Nephron (organoid): ENCODE measurements around the gene SPN.
A peak's percentile ranks its signal among the peaks of the same experiment; 100 is the strongest.
"Not testable (repeated sequence)": the region's sequence is repeated elsewhere in the genome, so short reads cannot be mapped to it uniquely, and the experiment has no call there.

ENCODE experiments used
- H3K27ac Mint-ChIP-seq, 3 experiments: 2 replicates each; pipeline ENCODE4 v1.8.0; 2020; ENCODE audit warnings: mixed read lengths in 3 of 3, mild to moderate bottlenecking in 2 of 3, moderate library complexity in 1 of 3
- H3K27me3 Mint-ChIP-seq: 2 replicates; pipeline ENCODE4 v1.8.0; 2021; ENCODE audit warnings: low read depth, mild to moderate bottlenecking, moderate library complexity, mixed read lengths
- H3K36me3 Mint-ChIP-seq: 2 replicates; pipeline ENCODE4 v1.8.0; 2020; ENCODE audit warnings: low read depth, mixed read lengths
- H3K4me1 Mint-ChIP-seq: 2 replicates; pipeline ENCODE4 v1.8.0; 2020; ENCODE audit warnings: mixed read lengths
- H3K4me3 Mint-ChIP-seq, 3 experiments: 2 replicates each; pipeline ENCODE4 v1.8.0; 2020; ENCODE audit warnings: mild to moderate bottlenecking in 3 of 3, mixed read lengths in 3 of 3, moderate library complexity in 2 of 3
- H3K9me3 Mint-ChIP-seq: 2 replicates; pipeline ENCODE4 v1.8.0; 2020; ENCODE audit warnings: mixed read lengths
- TF ChIP-seq, protein P1 (sequence below), 3 experiments: fragments of 200-600 bp; sonication (generic); IDR thresholded peaks; one replicate each; pipeline ENCODE4 v1.5.0; 2021; ENCODE audit warnings: antibody characterized with exemption in 3 of 3; ENCODE audit not compliant: unreplicated experiment in 3 of 3

SPN gene

DNA sequence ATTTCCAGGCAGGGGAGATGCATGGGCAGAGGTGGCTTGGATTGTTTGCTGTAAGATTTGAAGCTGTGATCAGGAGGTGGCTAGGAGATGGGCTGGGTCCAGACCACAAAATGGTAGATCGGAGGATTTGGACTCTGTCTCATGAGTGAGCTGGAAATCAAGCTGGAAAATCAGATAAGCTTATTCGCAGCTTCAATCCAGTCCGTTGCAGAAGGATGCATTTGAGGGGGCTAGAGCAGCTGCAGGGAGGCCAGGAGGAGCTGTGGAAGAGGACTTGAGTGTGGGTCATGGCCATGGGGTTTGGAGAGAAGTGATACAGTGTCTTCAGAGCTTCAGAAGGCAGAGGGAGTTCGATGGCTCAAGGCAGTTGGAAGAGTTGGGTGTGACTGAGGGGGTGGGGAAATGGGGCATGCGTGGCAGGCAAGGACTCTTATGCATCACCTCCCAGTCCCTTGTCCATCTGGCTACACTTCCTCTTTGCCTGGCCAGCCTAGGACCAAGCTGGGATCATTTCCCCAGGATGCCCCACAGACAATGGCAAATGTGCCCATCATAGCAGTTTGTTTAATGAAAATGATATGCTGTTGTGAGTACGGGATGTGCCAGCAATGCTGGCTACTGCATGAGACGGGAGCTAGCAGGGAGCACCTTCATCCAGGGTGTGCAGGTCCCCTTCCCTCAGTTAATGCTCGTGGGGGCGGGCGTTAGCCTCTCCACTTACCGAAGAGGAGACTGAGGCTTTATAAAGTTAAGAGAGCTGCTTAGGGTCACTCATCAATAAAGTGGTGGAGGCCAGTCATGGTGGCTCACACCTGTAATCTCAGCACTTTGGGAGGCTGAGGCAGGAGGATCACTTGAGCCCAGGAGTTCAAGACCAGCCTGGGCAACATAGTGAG is 36.5 kb downstream of the SPN start:
- H3K4me3 Mint-ChIP-seq = no peak overlapping the region
- H3K9me3 Mint-ChIP-seq = peaks cover 20% of the 10 kb centered on the region
- H3K27me3 Mint-ChIP-seq = peaks cover 6% of the 10 kb centered on the region
- TF ChIP-seq, protein P1, sequence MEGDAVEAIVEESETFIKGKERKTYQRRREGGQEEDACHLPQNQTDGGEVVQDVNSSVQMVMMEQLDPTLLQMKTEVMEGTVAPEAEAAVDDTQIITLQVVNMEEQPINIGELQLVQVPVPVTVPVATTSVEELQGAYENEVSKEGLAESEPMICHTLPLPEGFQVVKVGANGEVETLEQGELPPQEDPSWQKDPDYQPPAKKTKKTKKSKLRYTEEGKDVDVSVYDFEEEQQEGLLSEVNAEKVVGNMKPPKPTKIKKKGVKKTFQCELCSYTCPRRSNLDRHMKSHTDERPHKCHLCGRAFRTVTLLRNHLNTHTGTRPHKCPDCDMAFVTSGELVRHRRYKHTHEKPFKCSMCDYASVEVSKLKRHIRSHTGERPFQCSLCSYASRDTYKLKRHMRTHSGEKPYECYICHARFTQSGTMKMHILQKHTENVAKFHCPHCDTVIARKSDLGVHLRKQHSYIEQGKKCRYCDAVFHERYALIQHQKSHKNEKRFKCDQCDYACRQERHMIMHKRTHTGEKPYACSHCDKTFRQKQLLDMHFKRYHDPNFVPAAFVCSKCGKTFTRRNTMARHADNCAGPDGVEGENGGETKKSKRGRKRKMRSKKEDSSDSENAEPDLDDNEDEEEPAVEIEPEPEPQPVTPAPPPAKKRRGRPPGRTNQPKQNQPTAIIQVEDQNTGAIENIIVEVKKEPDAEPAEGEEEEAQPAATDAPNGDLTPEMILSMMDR (IDR thresholded peaks at IDR 0.05; ENCODE audit: unreplicated experiment in 3 of 3) = no peak
- peaks cover 13% of the 10 kb centered on the region for H3K4me1 Mint-ChIP-seq
- peaks cover 47% of the 10 kb centered on the region for H3K36me3 Mint-ChIP-seq
- no peak overlapping the region for H3K27ac Mint-ChIP-seq

- H3K4me3 Mint-ChIP-seq = peak overlapping the region in 1 of 3 experiments; percentile 7
- TF ChIP-seq, protein P1 (IDR thresholded peaks at IDR 0.05; ENCODE audit: unreplicated experiment in 3 of 3) = peak; percentile 62 to 74 (median 69)
- H3K36me3 Mint-ChIP-seq = peaks cover 47% of the 10 kb centered on the region
- peaks cover 6% of the 10 kb centered on the region for H3K27me3 Mint-ChIP-seq
- H3K27ac Mint-ChIP-seq = peak overlapping the region in 1 of 3 experiments; percentile 75
- H3K9me3 Mint-ChIP-seq = peaks cover 20% of the 10 kb centered on the region
- H3K4me1 Mint-ChIP-seq = peaks cover 13% of the 10 kb centered on the region
These were observed 37.4 kb downstream of the SPN start for GRCh38 chr16:29700253-29700987.

DNA sequence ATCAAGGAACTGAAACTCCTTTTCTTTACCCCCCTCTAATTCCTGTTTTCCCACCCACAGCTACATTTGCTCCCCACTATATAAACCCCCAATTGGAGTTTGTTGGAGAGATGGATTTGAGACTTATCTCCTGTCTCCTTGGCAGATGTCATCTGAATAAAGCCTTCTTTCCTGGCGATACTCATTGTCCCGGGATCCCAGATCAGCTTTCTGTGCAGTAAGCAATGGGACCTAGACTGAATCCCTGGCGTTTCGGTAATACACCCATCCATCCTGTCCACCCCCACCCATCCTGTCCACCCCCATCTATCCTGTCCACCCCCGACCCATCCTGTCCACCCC is 38.1 kb downstream of the SPN start:
- Mint-ChIP-seq H3K4me3 (no peak overlapping the region), H3K27ac (no peak overlapping the region), H3K36me3 (peaks cover 42% of the 10 kb centered on the region), H3K27me3 (peaks cover 6% of the 10 kb centered on the region), H3K4me1 (peaks cover 9% of the 10 kb centered on the region), H3K9me3 (peaks cover 20% of the 10 kb centered on the region)
- TF ChIP-seq, protein P1 (IDR thresholded peaks at IDR 0.05; ENCODE audit: unreplicated experiment in 3 of 3) = no peak

DNA sequence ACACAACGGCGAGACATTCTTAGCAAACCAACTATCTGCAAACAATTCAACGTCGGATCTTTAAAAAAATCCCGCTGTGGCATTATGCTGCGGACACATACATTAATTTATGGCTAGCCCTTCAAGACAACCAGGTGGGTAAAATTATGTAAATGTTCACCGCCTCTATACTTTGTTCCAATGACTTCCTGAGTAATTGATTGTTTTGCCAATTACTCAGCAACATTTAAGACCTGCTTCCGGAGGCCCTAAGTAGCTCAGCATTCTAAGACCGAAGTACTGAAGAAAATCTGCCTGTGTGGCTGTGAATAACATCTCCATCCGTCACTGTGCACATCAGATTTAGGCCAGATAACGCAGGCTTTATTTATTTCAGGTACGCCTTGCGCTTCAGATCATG is 39.2 kb downstream of the SPN start:
- Mint-ChIP-seq H3K4me1 (peaks cover 9% of the 10 kb centered on the region), H3K27me3 (peaks cover 6% of the 10 kb centered on the region), H3K9me3 (peaks cover 20% of the 10 kb centered on the region), H3K36me3 (peaks cover 31% of the 10 kb centered on the region), H3K27ac (peak overlapping the region in 1 of 3 experiments; percentile 68), H3K4me3 (no peak overlapping the region)
- TF ChIP-seq, protein P1 (IDR thresholded peaks at IDR 0.05; ENCODE audit: unreplicated experiment in 3 of 3) = no peak

DNA sequence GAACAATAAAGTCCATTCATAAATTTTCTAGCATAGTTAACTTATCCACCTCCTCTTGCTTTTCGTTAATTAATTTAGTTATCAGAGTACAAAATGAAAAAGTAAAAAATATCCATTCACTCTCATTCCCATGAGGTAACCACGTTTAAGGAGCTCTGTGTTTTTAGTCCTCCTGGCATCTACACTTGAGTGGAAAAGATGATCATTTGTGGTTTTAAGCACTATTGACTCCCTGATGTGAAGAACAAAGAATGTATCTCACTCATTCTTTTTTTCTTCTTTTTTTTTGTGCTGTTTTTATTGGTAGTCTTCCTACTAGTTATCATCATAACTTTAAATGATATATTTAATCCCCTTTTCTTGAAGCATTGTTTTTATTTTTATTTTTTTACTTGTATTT is 42.0 kb downstream of the SPN start:
- H3K36me3 Mint-ChIP-seq = peaks cover 6% of the 10 kb centered on the region
- H3K27me3 Mint-ChIP-seq = peaks cover 2% of the 10 kb centered on the region
- H3K4me3 Mint-ChIP-seq = no peak overlapping the region
- H3K4me1 Mint-ChIP-seq = peaks cover 14% of the 10 kb centered on the region
- no peak overlapping the region for H3K27ac Mint-ChIP-seq
- TF ChIP-seq, protein P1 (IDR thresholded peaks at IDR 0.05; ENCODE audit: unreplicated experiment in 3 of 3) = no peak
- peaks cover 5% of the 10 kb centered on the region for H3K9me3 Mint-ChIP-seq

GRCh38 chr16:29707160-29707559 is 44.1 kb downstream of the SPN start:
- H3K9me3 Mint-ChIP-seq, H3K4me3 Mint-ChIP-seq, H3K27me3 Mint-ChIP-seq, H3K36me3 Mint-ChIP-seq: not testable (repeated sequence)
- Mint-ChIP-seq H3K27ac (peak overlapping the region; percentile 58 to 72 (median 72)), H3K4me1 (peaks cover 19% of the 10 kb centered on the region)
